Esophagus squamous epithelium (tissue), 5 donors: Measurements from ENCODE around the gene GLUD2. TPM values are rescaled to one million over a fixed set of nuclear protein-coding genes. Genes with fewer than 3 reads are reported as not detected.

Source experiments
- DNase-seq: peaks from one replicate; lab custom pipeline; 2025; lab: John Stamatoyannopoulos, UW
- H3K27ac ChIP-seq, 4 donors: fragments of 200-600 bp; sonication (generic); one replicate each; pipeline ENCODE4 v1.5.1; 2016 to 2019; ENCODE audit warnings: mild to moderate bottlenecking in 1 of 4
- H3K27me3 ChIP-seq, 4 donors: fragments of 200-600 bp; sonication (generic); 1 replicate in 3 of 4; 2 replicates in 1 of 4; pipeline versions ENCODE4 v1.5.1 to v1.6.0; 2017 to 2021; ENCODE audit warnings: antibody characterized with exemption in 1 of 4
- H3K36me3 ChIP-seq, 3 donors: fragments of 200-600 bp; sonication (generic); one replicate each; pipeline ENCODE4 v1.5.1; 2016 to 2019
- H3K4me1 ChIP-seq, 3 donors: fragments of 200-600 bp; sonication (generic); one replicate each; pipeline ENCODE4 v1.5.1; 2017 to 2019
- H3K4me3 ChIP-seq, 4 donors: fragments of 200-600 bp; sonication (generic); 1 replicate in 3 of 4; 2 replicates in 1 of 4; pipeline ENCODE4 v1.5.1; 2016 to 2019; ENCODE audit warnings: mild to moderate bottlenecking in 2 of 4, moderate library complexity in 1 of 4
- H3K9me3 ChIP-seq, 3 donors: fragments of 200-600 bp; sonication (generic); one replicate each; pipeline ENCODE4 v1.5.1; 2016 to 2019
- CTCF ChIP-seq, 6 experiments: fragments of 450-650 bp in 4 of 6; fragments of 200-600 bp in 2 of 6; sonication (generic) in 2 of 6; IDR thresholded peaks; one replicate each; pipeline ENCODE4 v1.5.1; 2016 to 2019; ENCODE audit warnings: antibody characterized with exemption in 6 of 6, mild to moderate bottlenecking in 4 of 6, moderate library complexity in 4 of 6
- POLR2A ChIP-seq, 4 donors: fragments of 450-650 bp; IDR thresholded peaks; one replicate each; pipeline ENCODE4 v1.6.1; 2017; ENCODE audit warnings: antibody characterized with exemption in 4 of 4, mild to moderate bottlenecking in 4 of 4, moderate library complexity in 3 of 4
- WGBS, 2 donors: methylation state at CpG; one replicate each; pipeline ENCODE4 v1.1.5; 2018; 5-methylcytosine and 5-hydroxymethylcytosine counted together
- intact Hi-C: fragments of 100-400 bp; cut with DNase I; formaldehyde crosslinking; loops from one replicate; pipeline ENCODE4 v1.15.0; 2022
- total RNA-seq, 4 donors: library from RNA; depleted of rRNA; stranded (reverse); fragments of >200 nt; gene quantifications; one replicate each; pipeline ENCODE4 v1.1.0, GENCODE V29; 2016
- donor health status: DM: yes; HTN: yes; CAD: no.

Gene GLUD2
- total RNA-seq, 4 donors from 2014 or later, result 0.22 to 1.1 (median 0.47) TPM

DNA sequence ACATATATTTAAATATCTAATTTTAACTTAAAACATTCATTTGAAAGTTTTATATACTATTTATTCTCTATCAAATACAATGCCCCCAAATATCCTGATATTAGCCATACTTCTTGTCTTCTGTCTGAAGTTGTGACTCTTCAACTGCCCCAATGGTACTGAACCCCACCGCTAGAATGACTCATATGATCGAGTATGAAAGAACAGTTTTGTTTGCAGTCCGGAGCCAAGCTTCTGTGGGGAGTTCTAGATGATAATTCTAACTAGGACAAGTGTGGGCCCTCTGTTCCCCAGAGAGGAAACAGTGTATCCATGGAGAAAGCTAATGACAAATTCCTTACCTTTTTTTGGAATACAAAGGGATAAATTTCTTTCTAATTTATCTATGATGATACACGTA lies 37.2 kb upstream of the GLUD2 start:
- Histone ChIP-seq H3K4me3 (no peak overlapping the region), H3K36me3 (no peaks in the 10 kb centered on the region), H3K27me3 (no peaks in the 10 kb centered on the region), H3K27ac (no peak overlapping the region), H3K9me3 (peaks cover 0 to 8% (median 0%) of the 10 kb centered on the region in 3 donors), H3K4me1 (no peaks in the 10 kb centered on the region)
- TF ChIP-seq CTCF (IDR thresholded peaks at IDR 0.05) (no peak), POLR2A (IDR thresholded peaks at IDR 0.05) (no peak)
- intact Hi-C loops, result no loop called here
- 55 to 58% methylated on average over 4 of the region's 4 CpGs for WGBS, 2 donors
- no peak for DNase-seq

DNA sequence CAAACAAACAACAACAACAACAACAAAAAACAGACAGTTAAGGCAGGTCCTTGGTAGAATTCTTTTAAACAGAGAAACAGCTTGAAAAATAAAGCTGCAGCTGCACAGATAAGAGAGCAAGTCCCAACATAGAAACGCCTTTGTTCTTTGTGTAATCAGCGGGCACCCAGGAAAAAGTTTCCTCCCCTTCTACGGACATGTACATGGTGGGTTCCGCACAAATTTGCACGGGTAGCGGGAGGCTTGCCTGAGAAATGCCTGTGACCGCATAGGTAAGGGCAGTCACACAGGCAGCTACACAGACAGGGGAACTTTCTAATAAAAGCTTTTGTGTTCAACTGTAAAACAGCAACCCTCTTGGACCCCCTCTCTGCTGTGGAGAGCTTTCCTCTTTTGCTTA lies 36.2 kb upstream of the GLUD2 start:
- TF ChIP-seq CTCF (IDR thresholded peaks at IDR 0.05) (no peak), POLR2A (IDR thresholded peaks at IDR 0.05) (no peak)
- H3K4me3 ChIP-seq, result no peak overlapping the region
- no peaks in the 10 kb centered on the region for H3K27me3 ChIP-seq
- WGBS, 2 donors, result 51 to 65% methylated on average over 6 to 7 of the region's 7 CpGs
- no peak overlapping the region for H3K27ac ChIP-seq
- DNase-seq, result no peak
- H3K4me1 ChIP-seq, result no peaks in the 10 kb centered on the region
- H3K9me3 ChIP-seq, result peaks cover 0 to 8% (median 0%) of the 10 kb centered on the region in 3 donors
- intact Hi-C loops, result no loop called here
- no peaks in the 10 kb centered on the region for H3K36me3 ChIP-seq

GRCh38 chrX:121013897-121014455 lies 33.4 kb upstream of the GLUD2 start:
- TF ChIP-seq POLR2A (IDR thresholded peaks at IDR 0.05), result no peak
- no peak for TF ChIP-seq CTCF (IDR thresholded peaks at IDR 0.05)
- Histone ChIP-seq H3K4me1 (no peaks in the 10 kb centered on the region), H3K9me3 (peaks cover 0 to 8% (median 0%) of the 10 kb centered on the region in 3 donors), H3K27me3 (no peaks in the 10 kb centered on the region), H3K36me3 (no peaks in the 10 kb centered on the region), H3K27ac (no peak overlapping the region), H3K4me3 (no peak overlapping the region)
- DNase-seq, result no peak
- intact Hi-C loops, result no loop called here

GRCh38 chrX:121014826-121015225 lies 32.6 kb upstream of the GLUD2 start:
- Histone ChIP-seq H3K36me3 (no peaks in the 10 kb centered on the region), H3K4me1 (no peaks in the 10 kb centered on the region), H3K4me3 (no peak overlapping the region), H3K27ac (no peak overlapping the region), H3K9me3 (peaks cover 0 to 8% (median 0%) of the 10 kb centered on the region in 3 donors), H3K27me3 (no peaks in the 10 kb centered on the region)
- no peak for TF ChIP-seq CTCF (IDR thresholded peaks at IDR 0.05)
- no peak for TF ChIP-seq POLR2A (IDR thresholded peaks at IDR 0.05)
- intact Hi-C loops, result no loop called here
- DNase-seq, result no peak
- WGBS, 2 donors, result 40% methylated on average over 2 of the region's 2 CpGs; no CpG with 5 or more reads in 1 of the 2 donors

DNA sequence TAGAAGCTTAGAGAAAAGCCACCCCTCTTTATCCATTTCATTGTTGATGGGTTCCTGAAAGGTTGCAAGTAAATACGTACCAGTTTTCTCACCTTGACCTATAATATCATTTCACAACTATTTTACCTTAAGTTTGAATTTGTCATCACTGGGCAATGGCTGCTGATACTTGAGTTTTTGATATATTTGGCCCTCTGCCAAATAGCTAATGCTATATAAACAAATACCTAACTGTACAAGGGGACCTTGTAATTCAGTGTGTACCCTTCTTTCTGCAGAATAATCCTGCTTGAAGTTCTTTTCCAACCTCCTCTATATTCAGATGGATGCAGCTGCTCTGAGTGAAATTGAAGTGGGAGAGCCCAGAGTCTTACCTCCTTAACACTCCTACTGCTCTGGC lies 19.0 kb upstream of the GLUD2 start:
- H3K9me3 ChIP-seq, result no peaks in the 10 kb centered on the region
- 27 to 67% methylated on average over 1 of the region's 1 CpG for WGBS, 2 donors
- no peaks in the 10 kb centered on the region for H3K27me3 ChIP-seq

More for the DNA sequence above, 19.0 kb upstream of the GLUD2 start:
- no peaks in the 10 kb centered on the region for H3K36me3 ChIP-seq
- no peak overlapping the region for H3K4me3 ChIP-seq
- TF ChIP-seq CTCF (IDR thresholded peaks at IDR 0.05) (no peak), POLR2A (IDR thresholded peaks at IDR 0.05) (no peak)
- intact Hi-C loops, result no loop called here
- no peak overlapping the region for H3K27ac ChIP-seq
- H3K4me1 ChIP-seq, result no peaks in the 10 kb centered on the region
- no peak for DNase-seq
